PC-3 (cell line): Measurements from ENCODE around the gene RPS25. TPM values are rescaled to one million over a fixed set of nuclear protein-coding genes. Genes with fewer than 3 reads are reported as not detected.
"Not testable (repeated sequence)": the region's sequence is repeated elsewhere in the genome, so short reads cannot be mapped to it uniquely, and the experiment has no call there.

Experiments used
- ATAC-seq: fragments of 200-7000 bp; cut with Tn5 transposase; 2 replicates; pipeline ENCODE4 v1.9.1; 2020; ENCODE audit warnings: mild to moderate bottlenecking, moderate library complexity
- BruUV-seq: library from RNA; stranded (reverse); fragments of 400-500 nt; replicated peaks from 2 replicates; lab custom pipeline; 2021; lab: Mats Ljungman, UMichigan
- CTCF ChIA-PET: fragments of 300-600 bp; sonication (Branson Sonifier 250); formaldehyde crosslinking; loops from one replicate; lab custom pipeline; 2022; ENCODE audit warnings: antibody characterized with exemption; lab: Charles Lee
- POLR2A ChIA-PET: fragments of 300-600 bp; sonication (Branson Sonifier 250); formaldehyde crosslinking; loops from one replicate; lab custom pipeline; 2022; ENCODE audit warnings: antibody characterized with exemption; ENCODE audit not compliant: unreplicated experiment; lab: Charles Lee
- DNase-seq: peaks from one replicate; pipeline ENCODE4 v3.0.0-alpha.2; 2015
- H2AFZ ChIP-seq: fragments of 300-600 bp; sonication (generic); 2 replicates; pipeline ENCODE4 v1.6.0; 2016; ENCODE audit warnings: antibody characterized with exemption, low read length
- H3F3A ChIP-seq: fragments of 300-600 bp; sonication (generic); one replicate; pipeline ENCODE4 v1.6.0; 2017; ENCODE audit warnings: antibody characterized with exemption, low read length, control low read depth, mild to moderate bottlenecking; ENCODE audit not compliant: unreplicated experiment
- H3K27ac ChIP-seq: fragments of 300-600 bp; sonication (generic); 2 replicates; pipeline ENCODE4 v1.5.1; 2016; ENCODE audit warnings: mild to moderate bottlenecking, low read length
- H3K27me3 ChIP-seq: fragments of 300-600 bp; sonication (generic); 2 replicates; pipeline ENCODE4 v1.6.1; 2016; ENCODE audit warnings: low read length, mixed read lengths
- H3K36me3 ChIP-seq: fragments of 300-600 bp; sonication (generic); 2 replicates; pipeline ENCODE4 v1.6.1; 2016; ENCODE audit warnings: low read depth, mixed run types, low read length, mixed read lengths
- H3K4me1 ChIP-seq: fragments of 300-600 bp; sonication (generic); 2 replicates; pipeline ENCODE4 v1.5.1; 2016; ENCODE audit warnings: low read length; ENCODE audit not compliant: insufficient read depth
- H3K4me2 ChIP-seq: fragments of 300-600 bp; sonication (generic); 2 replicates; pipeline ENCODE4 v1.6.0; 2016; ENCODE audit warnings: low read length
- H3K4me3 ChIP-seq: fragments of 300-600 bp; sonication (generic); 2 replicates; pipeline ENCODE4 v1.5.1; 2016; ENCODE audit warnings: mild to moderate bottlenecking, low read length, mixed read lengths
- H3K79me2 ChIP-seq: fragments of 300-600 bp; sonication (generic); 2 replicates; pipeline ENCODE4 v1.6.1; 2017; ENCODE audit warnings: low read length, mixed read lengths
- H3K9ac ChIP-seq: fragments of 300-600 bp; sonication (generic); 2 replicates; pipeline ENCODE4 v1.6.0; 2016; ENCODE audit warnings: mild to moderate bottlenecking, low read length
- H3K9me2 ChIP-seq: fragments of 300-600 bp; sonication (generic); replicated peaks from 2 replicates; pipeline ENCODE4 v1.6.1; 2016; ENCODE audit warnings: mixed run types, low read length, mixed read lengths
- H3K9me3 ChIP-seq: fragments of 300-600 bp; sonication (generic); 2 replicates; pipeline ENCODE4 v1.6.1; 2016; ENCODE audit warnings: low read length, mixed read lengths
- H4K20me1 ChIP-seq: fragments of 300-600 bp; sonication (generic); 2 replicates; pipeline ENCODE4 v1.6.1; 2016; ENCODE audit warnings: low read length, mixed read lengths
- EZH2 ChIP-seq: fragments of 300-600 bp; sonication (generic); IDR thresholded peaks from one replicate; pipeline ENCODE4 v1.6.1; 2017; ENCODE audit warnings: antibody characterized with exemption, mild to moderate bottlenecking, low read length; ENCODE audit not compliant: unreplicated experiment
- EZH2phosphoT487 ChIP-seq: fragments of 300-600 bp; sonication (generic); IDR thresholded peaks from 2 replicates; pipeline ENCODE4 v1.6.1; 2018; ENCODE audit warnings: mild to moderate bottlenecking, antibody characterized with exemption, low read length, borderline replicate concordance
- intact Hi-C: fragments of 100-400 bp; cut with micrococcal nuclease; formaldehyde crosslinking; loops from 2 replicates; pipeline ENCODE4 v1.9.0; 2023
- total RNA-seq: library from RNA; depleted of rRNA; stranded (reverse); fragments of >200 nt; gene quantifications from 2 replicates; pipeline ENCODE4 v1.2.3, GENCODE V29; 2014
- TF ChIP-seq, protein P1 (sequence below): fragments of 300-600 bp; sonication (generic); conservative IDR thresholded peaks from 2 replicates; pipeline ENCODE4 v1.5.1; 2017; ENCODE audit warnings: antibody characterized with exemption, low read depth, mild to moderate bottlenecking, low read length

The RPS25 gene
- total RNA-seq, 1 experiment from 2014 or later, result 931 TPM

DNA sequence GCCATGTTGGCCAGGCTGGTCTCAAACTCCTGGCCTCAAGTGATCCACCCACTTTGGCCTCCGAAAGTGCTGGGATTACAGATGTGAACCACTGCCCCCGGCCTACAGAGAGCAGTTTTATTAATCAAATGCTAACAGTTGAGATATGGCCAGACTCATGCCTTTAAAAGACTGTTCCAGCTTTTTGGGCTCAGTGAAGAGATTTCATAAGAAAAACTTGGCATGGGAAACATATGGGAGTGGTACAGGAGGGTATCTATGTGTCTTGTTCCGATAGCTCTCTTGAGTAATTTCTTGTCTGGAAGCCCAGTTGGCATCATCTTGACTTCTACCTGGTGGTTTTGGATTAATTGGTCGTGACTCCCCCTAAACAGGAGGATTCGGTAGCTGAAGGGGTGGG lies 20.7 kb upstream of the RPS25 start:
- no peaks in the 10 kb centered on the region for H3K9me2 ChIP-seq
- H4K20me1 ChIP-seq, result no peaks in the 10 kb centered on the region
- ATAC-seq, result no peak
- no peaks in the 10 kb centered on the region for H3K27me3 ChIP-seq
- no peaks in the 10 kb centered on the region for H3K79me2 ChIP-seq
- H3K4me3 ChIP-seq, result no peak overlapping the region
- TF ChIP-seq, protein P1, sequence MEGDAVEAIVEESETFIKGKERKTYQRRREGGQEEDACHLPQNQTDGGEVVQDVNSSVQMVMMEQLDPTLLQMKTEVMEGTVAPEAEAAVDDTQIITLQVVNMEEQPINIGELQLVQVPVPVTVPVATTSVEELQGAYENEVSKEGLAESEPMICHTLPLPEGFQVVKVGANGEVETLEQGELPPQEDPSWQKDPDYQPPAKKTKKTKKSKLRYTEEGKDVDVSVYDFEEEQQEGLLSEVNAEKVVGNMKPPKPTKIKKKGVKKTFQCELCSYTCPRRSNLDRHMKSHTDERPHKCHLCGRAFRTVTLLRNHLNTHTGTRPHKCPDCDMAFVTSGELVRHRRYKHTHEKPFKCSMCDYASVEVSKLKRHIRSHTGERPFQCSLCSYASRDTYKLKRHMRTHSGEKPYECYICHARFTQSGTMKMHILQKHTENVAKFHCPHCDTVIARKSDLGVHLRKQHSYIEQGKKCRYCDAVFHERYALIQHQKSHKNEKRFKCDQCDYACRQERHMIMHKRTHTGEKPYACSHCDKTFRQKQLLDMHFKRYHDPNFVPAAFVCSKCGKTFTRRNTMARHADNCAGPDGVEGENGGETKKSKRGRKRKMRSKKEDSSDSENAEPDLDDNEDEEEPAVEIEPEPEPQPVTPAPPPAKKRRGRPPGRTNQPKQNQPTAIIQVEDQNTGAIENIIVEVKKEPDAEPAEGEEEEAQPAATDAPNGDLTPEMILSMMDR, result no peak
- TF ChIP-seq EZH2phosphoT487 (no peak), EZH2 (no peak)
- intact Hi-C loops, result no loop called here
- no peaks in the 10 kb centered on the region for H3F3A ChIP-seq
- no peaks in the 10 kb centered on the region for H3K36me3 ChIP-seq
- no peaks in the 10 kb centered on the region for H3K4me1 ChIP-seq
- H2AFZ ChIP-seq, result no peak overlapping the region
- POLR2A ChIA-PET, result interaction anchor here (0.6 kb wide), 1 partner anchor 22 kb away, joined by 3 read pairs; no protein-coding TSS in a partner anchor
- H3K9me3 ChIP-seq, result no peaks in the 10 kb centered on the region
- no peak overlapping the region for H3K4me2 ChIP-seq
- CTCF ChIA-PET, result no interaction called here
- no peak overlapping the region for H3K27ac ChIP-seq
- BruUV-seq, result no TSS peak
- no peak for DNase-seq
- no peak overlapping the region for H3K9ac ChIP-seq

DNA sequence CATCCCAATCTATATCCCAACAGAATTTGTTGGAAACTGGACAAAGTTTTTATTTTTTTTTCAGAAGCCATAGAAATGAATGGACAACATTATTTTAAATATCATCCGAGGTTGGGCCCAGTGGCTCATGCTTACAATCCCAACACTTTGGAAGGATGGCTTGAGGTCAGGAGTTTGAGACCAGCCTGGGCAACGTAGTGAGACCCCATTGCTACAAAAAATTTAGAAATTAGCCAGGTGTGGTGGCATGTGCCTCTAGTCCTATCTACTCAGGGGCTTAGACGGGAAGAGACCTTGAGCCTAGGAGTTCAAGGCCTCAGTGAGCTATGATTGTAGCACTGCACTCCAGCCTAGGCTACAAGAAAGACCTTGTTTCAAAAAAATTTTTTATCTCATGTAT lies 16.7 kb upstream of the RPS25 start:
- peaks cover 2% of the 10 kb centered on the region for H3K4me1 ChIP-seq
- H3K9me2 ChIP-seq, result no peaks in the 10 kb centered on the region
- no peak overlapping the region for H3K4me2 ChIP-seq
- DNase-seq (no peak), ATAC-seq (no peak)
- no peaks in the 10 kb centered on the region for H3F3A ChIP-seq
- H3K79me2 ChIP-seq, result peaks cover 8% of the 10 kb centered on the region
- H3K36me3 ChIP-seq, result no peaks in the 10 kb centered on the region
- TF ChIP-seq EZH2, result no peak
- TF ChIP-seq EZH2phosphoT487, result no peak
- TF ChIP-seq, protein P1, result no peak
- no peak overlapping the region for H2AFZ ChIP-seq
- no peak overlapping the region for H3K27ac ChIP-seq
- H3K4me3 ChIP-seq, result no peak overlapping the region
- H3K27me3 ChIP-seq, result no peaks in the 10 kb centered on the region
- ChIA-PET CTCF (no interaction called here), POLR2A (no interaction called here)
- H3K9ac ChIP-seq, result no peak overlapping the region
- no TSS peak for BruUV-seq
- intact Hi-C loops, result no loop called here
- no peaks in the 10 kb centered on the region for H3K9me3 ChIP-seq
- no peaks in the 10 kb centered on the region for H4K20me1 ChIP-seq

DNA sequence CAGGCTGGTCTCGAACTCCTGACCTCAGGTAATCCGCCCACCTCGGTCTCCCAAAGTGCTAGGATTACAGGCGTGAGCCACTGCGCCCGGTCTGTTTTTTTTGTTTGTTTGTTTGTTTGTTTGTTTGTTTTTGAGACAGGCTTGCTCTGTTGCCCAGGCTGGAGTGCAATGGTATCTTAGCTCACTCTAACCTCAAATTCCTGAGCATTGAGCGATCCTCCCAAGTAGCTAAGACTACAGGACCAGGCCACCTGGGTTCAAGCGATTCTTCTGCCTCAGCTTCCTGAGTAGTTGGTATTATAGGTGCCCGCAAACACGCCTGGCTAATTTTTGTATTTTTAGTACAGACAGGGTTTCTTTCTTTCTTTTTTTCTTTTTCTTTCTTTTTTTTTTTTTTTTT lies 15.3 kb upstream of the RPS25 start:
- ChIA-PET POLR2A (interaction anchor here (0.6 kb wide), 1 partner anchor 131 kb away, joined by 4 read pairs; no protein-coding TSS in a partner anchor), CTCF (interaction anchor here (0.7 kb wide), 1 partner anchor 11 kb away, joined by 4 read pairs; no protein-coding TSS in a partner anchor)
- H3K27ac ChIP-seq, intact Hi-C loops, H3K27me3 ChIP-seq, H3K9me2 ChIP-seq, H2AFZ ChIP-seq, H4K20me1 ChIP-seq, H3K4me3 ChIP-seq, ATAC-seq, DNase-seq, H3K4me2 ChIP-seq, H3K9me3 ChIP-seq, H3F3A ChIP-seq, BruUV-seq, H3K9ac ChIP-seq, H3K36me3 ChIP-seq: not testable (repeated sequence)
- H3K79me2 ChIP-seq, result peaks cover 22% of the 10 kb centered on the region
- peaks cover 16% of the 10 kb centered on the region for H3K4me1 ChIP-seq
